Thyroid gland (tissue), 4 donors: ENCODE measurements around the gene EVA1B. TPM values are rescaled to one million over a fixed set of nuclear protein-coding genes. Genes with fewer than 3 reads are reported as not detected.

Experiments used
- DNase-seq, 2 donors: peaks; one replicate each; pipeline ENCODE4 v3.0.0-alpha.2; 2019
- H3K27ac ChIP-seq, 3 donors: fragments of 200-600 bp; sonication (generic); 1 replicate in 2 of 3; 2 replicates in 1 of 3; pipeline ENCODE4 v1.5.1; 2016 to 2019; ENCODE audit warnings: mild to moderate bottlenecking in 1 of 3, moderate library complexity in 1 of 3
- H3K27me3 ChIP-seq: fragments of 200-600 bp; sonication (generic); one replicate; pipeline ENCODE4 v1.5.1; 2019
- H3K36me3 ChIP-seq, 2 donors: fragments of 200-600 bp; sonication (generic); one replicate each; pipeline ENCODE4 v1.5.1; 2016 to 2019
- H3K4me1 ChIP-seq, 2 donors: fragments of 200-600 bp; sonication (generic); one replicate each; pipeline ENCODE4 v1.5.1; 2017 to 2019
- H3K4me3 ChIP-seq, 3 donors: fragments of 200-600 bp; sonication (generic); replicated peaks in 1 of 3; 1 replicate in 2 of 3; 2 replicates in 1 of 3; pipeline ENCODE4 v1.5.1; 2016; ENCODE audit warnings: mild to moderate bottlenecking in 1 of 3
- H3K9me3 ChIP-seq: fragments of 200-600 bp; sonication (generic); one replicate; pipeline ENCODE4 v1.5.1; 2017
- CTCF ChIP-seq, 6 experiments: fragments of 200-600 bp in 3 of 6; fragments of 450-650 bp in 3 of 6; sonication (generic) in 3 of 6; IDR thresholded peaks; one replicate each; pipeline ENCODE4 v1.5.1; 2016 to 2019; ENCODE audit warnings: antibody characterized with exemption in 6 of 6, mild to moderate bottlenecking in 2 of 6, inconsistent platforms in 1 of 6, moderate library complexity in 1 of 6
- POLR2A ChIP-seq, 2 donors: fragments of 450-650 bp; IDR thresholded peaks; one replicate each; pipeline ENCODE4 v1.6.1; 2017; ENCODE audit warnings: antibody characterized with exemption in 2 of 2, mild to moderate bottlenecking in 2 of 2, moderate library complexity in 1 of 2
- WGBS, 2 donors: methylation state at CpG; one replicate each; pipeline ENCODE4 v1.1.5; 2017; 5-methylcytosine and 5-hydroxymethylcytosine counted together
- intact Hi-C: fragments of 100-400 bp; cut with DNase I; formaldehyde crosslinking; loops from one replicate; pipeline ENCODE4 v1.15.1; 2023
- total RNA-seq, 4 donors: library from RNA; depleted of rRNA; stranded (reverse); fragments of >200 nt; gene quantifications; one replicate each; pipeline ENCODE4 v1.2.3, GENCODE V29; 2016

The EVA1B gene, protein sequence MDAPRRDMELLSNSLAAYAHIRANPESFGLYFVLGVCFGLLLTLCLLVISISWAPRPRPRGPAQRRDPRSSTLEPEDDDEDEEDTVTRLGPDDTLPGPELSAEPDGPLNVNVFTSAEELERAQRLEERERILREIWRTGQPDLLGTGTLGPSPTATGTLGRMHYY
- total RNA-seq = 10 to 100 TPM; 30.7 to 71.5 (median 52.5) TPM

DNA sequence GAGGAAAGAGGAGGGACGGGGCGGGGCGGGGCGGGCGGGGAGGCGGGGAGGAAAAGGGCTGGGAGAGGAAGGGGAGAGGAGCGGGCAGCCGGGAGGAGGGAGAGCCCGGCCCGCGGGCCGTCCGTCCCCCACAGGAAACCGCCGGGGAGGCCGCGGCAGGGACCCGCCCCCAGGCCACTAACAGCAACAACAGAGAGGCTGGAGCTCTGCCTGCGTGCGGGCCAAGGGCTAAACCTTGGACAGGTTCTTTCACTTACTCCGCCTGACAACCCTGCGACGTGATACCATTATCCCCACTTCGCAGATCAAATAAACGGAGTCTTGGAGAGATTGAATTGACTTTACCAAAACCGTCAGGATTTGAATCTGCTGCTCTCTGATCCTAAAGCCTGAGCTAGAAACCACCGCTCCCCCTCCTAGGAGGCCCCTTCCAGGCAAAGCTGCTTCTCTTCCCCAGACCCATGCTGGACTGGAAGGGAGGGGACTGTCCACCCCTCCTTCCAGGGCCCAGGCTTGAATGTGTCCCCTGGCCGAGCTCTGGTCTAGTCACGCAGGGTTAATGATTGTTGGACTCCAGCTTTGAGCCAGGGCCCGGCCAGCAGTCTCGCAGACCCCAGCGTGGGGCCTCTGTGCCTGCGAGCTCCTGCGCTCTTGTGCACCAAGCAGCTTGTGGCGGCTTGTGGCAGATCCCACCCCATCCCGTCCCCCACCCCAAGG, at the start of gene EVA1B:
EVA1B (minus strand) TSS at position 10 of the 717 bp plus-strand sequence. CDS start 608 bp downstream, outside the sequence.
- TF ChIP-seq POLR2A (IDR thresholded peaks at IDR 0.05) = peak in 1 of 2 donors; percentile 43
- TF ChIP-seq CTCF (IDR thresholded peaks at IDR 0.05) = no peak
- 4 to 6% methylated on average over 24 to 27 of the region's 36 CpGs for WGBS, 2 donors
- intact Hi-C loops = no loop called here
- H3K36me3 ChIP-seq = no peaks in the 10 kb centered on the region
- H3K27me3 ChIP-seq = no peaks in the 10 kb centered on the region
- peak within 1 kb of the TSS; percentile 6 to 64 (median 62) for H3K4me3 ChIP-seq
- peak within 1 kb of the TSS; percentile 70 to 88 (median 83) for H3K27ac ChIP-seq
- peaks cover 22 to 31% of the 10 kb centered on the region in 2 donors for H3K4me1 ChIP-seq
- peak; percentile 80 to 81 for DNase-seq
- no peaks in the 10 kb centered on the region for H3K9me3 ChIP-seq

DNA sequence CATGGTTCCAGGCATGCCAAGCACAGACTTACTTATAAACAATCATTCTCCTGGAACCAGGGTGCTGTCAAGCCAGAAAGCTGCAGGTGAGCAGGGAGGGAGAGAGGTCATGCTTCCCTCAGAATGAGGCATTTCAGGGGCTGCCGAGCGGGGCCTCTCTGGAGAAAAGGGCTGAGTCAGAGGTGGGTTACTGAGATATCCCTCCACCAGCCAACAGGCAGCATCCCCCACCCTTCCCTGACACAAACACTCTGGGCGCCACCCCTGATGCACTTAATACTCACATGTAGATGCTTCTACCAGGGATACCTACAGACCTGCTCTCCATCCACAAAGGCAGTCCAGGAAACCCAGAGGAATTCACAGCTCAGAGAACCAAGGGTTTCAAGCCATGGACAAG, 49.2 kb upstream of the EVA1B start:
- 67 to 86% methylated on average over 2 to 3 of the region's 3 CpGs for WGBS, 2 donors

DNA sequence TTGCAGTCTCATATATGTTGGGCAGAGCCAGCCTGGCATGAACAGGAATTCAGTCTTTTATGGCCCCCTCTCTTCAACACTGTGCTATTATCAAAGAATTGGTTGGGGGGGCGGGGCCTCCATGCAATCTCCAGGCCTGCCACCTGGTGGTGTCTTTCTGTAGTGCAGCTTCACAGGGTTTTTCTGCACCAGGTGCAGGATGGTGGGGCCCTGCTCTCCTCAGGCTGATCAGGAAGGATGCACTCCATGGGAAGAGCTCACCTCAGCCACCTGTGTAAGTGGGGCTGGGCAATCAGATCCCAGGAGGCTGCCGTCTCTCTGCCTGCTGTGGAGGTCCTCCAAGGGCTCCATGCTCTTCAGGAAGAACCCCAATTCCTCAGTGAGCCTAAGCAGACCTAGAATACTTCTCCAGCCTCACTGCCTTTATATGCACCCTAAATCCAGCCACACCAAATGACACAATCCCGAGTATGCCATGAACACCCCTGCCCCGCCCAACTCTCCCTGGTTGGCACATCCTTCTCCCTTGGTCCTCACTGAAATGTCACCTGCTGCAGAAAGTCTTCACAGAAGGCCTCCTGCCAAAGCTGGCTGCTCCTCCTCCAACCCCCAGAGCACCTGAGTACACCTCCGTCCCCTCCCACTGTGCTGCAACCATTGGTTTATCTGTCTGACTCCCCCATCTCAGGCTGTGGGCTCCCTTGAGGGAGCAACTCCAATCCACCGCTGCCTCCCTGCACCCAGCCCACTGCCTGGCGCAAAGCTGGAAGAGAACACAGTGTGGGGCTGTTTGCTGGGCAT, 45.8 kb upstream of the EVA1B start:
- H3K27me3 ChIP-seq = no peaks in the 10 kb centered on the region
- WGBS, 2 donors = 52 to 71% methylated on average over 6 to 7 of the region's 7 CpGs
- peak; percentile 80 to 84 for DNase-seq
- TF ChIP-seq POLR2A (IDR thresholded peaks at IDR 0.05) (no peak), CTCF (IDR thresholded peaks at IDR 0.05) (peak; percentile 89 to 98 (median 92))
- intact Hi-C loops = no loop called here
- no peaks in the 10 kb centered on the region for H3K9me3 ChIP-seq
- peaks cover 74 to 83% of the 10 kb centered on the region in 2 donors for H3K4me1 ChIP-seq
- H3K36me3 ChIP-seq = no peaks in the 10 kb centered on the region
- H3K27ac ChIP-seq = peak overlapping the region; percentile 29 to 91 (median 87)
- no peak overlapping the region for H3K4me3 ChIP-seq

More for the DNA sequence above, 49.2 kb upstream of the EVA1B start:
- TF ChIP-seq POLR2A (IDR thresholded peaks at IDR 0.05) (no peak), CTCF (IDR thresholded peaks at IDR 0.05) (no peak)
- H3K36me3 ChIP-seq = no peaks in the 10 kb centered on the region
- no peaks in the 10 kb centered on the region for H3K27me3 ChIP-seq
- no peak overlapping the region for H3K4me3 ChIP-seq
- peak overlapping the region; percentile 87 to 96 (median 91) for H3K27ac ChIP-seq
- H3K4me1 ChIP-seq = peaks cover 60 to 68% of the 10 kb centered on the region in 2 donors
- intact Hi-C loops = no loop called here
- H3K9me3 ChIP-seq = no peaks in the 10 kb centered on the region
- DNase-seq = peak in 1 of 2 donors; percentile 47

- peak overlapping the region; percentile 29 to 83 (median 46) for H3K27ac ChIP-seq
Measured at GRCh38 chr1:36367798-36368197, 44.4 kb upstream of the EVA1B start.

More at GRCh38 chr1:36367798-36368197, 44.4 kb upstream of the EVA1B start:
- TF ChIP-seq CTCF (IDR thresholded peaks at IDR 0.05) = no peak
- no peak for TF ChIP-seq POLR2A (IDR thresholded peaks at IDR 0.05)
- peaks cover 63 to 73% of the 10 kb centered on the region in 2 donors for H3K4me1 ChIP-seq
- no peaks in the 10 kb centered on the region for H3K27me3 ChIP-seq
- H3K9me3 ChIP-seq = no peaks in the 10 kb centered on the region
- no peak overlapping the region for H3K4me3 ChIP-seq
- intact Hi-C loops = no loop called here
- WGBS, 2 donors = 29 to 40% methylated on average over 4 of the region's 4 CpGs
- H3K36me3 ChIP-seq = peaks cover 0 to under 1% of the 10 kb centered on the region in 2 donors
- peak; percentile 78 to 81 for DNase-seq
